HG03460 (cell line): Measurements from ENCODE around the gene ANXA1.

ENCODE experiments used
- ATAC-seq: cut with Tn5 transposase; IDR thresholded peaks from one replicate; pipeline ENCODE4 v1.9.1; 2021; ENCODE audit not compliant: unreplicated experiment

The ANXA1 gene

DNA sequence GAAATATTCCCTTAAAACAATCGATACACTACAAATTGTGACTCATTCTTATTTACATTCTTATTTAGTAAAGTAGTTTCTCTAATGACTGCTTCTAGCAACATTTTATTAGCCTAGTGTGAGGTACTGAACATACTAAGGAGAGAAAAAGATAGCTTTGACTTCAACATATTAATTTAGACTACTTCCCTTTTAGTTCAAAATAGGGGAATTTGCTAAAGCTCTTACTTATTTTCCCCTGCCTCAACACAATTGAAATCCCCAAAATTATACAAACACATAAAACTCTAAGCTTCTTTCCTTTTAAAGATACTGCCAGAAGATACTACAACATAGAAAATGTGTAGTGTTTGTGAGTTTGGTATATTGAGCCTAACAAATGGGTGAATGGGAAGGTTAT lies 55.2 kb downstream of the ANXA1 start:
- ATAC-seq: no peak

DNA sequence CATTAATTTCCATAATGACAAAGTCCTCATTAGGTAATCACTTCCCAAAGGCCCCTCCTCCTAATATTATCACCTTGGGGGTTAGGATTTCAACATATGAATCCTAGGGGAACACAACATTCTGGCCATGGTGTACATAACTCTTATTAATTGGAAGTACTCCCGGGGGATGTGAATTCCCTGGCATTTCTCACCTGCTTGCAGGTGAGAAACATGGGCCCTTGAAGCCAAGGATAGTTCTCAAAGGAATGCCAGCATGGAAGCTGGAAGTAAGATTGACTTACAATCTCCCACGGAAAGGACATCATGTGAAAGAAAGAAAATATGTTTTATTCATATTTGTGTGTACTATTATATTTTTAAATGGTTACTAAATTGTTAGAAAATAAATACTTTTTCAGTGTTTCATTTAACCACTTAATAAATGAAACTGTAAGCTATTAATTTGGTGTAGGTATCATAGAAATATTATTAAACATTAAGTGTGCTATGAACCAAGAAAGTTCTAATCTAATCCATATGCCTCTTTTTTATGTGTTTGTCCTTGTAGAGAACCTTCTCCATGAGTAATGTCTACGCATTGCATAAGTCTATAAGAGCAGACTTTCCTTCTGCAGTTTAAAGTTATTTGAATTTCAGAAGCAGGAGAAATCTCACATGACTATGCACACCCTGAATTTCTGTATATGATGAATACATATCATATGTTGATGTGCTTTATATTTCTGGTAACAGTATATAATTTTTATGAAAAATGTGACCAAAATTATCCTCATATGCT lies 59.4 kb downstream of the ANXA1 start:
- no peak for ATAC-seq

DNA sequence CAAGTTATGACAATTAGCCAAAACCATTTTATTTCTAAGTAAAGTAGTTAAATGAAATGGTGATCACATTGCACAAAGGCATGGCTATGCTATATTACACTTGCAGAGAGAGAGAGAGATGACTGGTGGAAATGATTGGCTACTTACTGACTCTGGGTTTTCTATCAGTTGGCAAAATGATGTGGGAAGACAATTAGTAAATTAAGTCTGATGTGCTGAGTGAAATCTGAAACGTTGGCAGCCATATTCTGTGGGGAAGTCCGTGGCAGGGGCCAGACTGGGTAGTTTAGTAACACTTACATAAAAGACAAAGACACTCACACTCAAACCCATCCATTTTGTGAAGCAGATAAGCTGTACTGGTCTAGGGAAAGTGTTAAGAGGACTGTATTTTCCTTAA lies 61.6 kb downstream of the ANXA1 start:
- ATAC-seq: no peak

DNA sequence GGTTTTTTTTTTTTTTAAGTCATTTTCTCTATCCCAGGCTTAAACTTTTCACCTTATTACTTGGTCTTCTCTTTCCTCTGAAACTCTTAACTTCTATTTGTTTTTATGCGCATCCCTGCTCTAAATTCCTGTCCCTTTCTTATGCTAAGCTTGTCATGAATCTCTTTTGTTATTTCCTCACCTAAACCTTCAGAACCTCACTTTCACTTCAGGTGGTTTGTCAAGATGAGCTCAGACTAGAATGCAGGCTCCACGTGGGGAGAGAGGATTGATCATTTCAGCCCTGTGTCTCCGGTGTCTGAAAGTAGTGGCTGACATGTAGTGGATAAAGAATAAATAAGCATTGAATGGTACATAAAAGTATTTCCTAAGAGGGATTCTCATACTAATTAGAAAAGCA lies 63.6 kb downstream of the ANXA1 start:
- no peak for ATAC-seq

DNA sequence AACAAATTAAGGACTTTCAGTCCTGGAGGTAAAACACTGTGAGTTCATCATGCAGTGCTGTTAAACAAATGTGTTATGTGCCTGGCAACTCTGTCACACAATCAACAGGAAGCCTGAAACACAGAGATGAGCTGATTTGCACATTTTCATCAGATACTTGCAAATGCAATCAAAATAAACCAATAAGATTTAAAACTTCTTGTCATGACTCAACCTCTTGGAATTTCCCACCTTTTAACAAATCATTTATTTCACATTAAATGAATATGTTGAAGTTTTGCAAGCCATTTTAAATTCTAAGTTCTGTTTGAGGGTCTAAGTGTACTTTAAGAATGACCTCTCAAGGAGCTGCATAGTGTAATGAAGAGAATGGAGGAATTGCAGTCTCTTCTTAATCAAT lies 64.4 kb downstream of the ANXA1 start:
- no peak for ATAC-seq
